Heart right ventricle (tissue), 16 donors: ENCODE results near the gene SMARCAL1. TPM values are rescaled to one million over a fixed set of nuclear protein-coding genes. Genes with fewer than 3 reads are reported as not detected.
A peak's percentile ranks its signal among the peaks of the same experiment; 100 is the strongest.

Source experiments
- ATAC-seq, 8 donors: fragments of 200-7000 bp; cut with Tn5 transposase; one replicate each; pipeline ENCODE4 v1.9.1; 2020; ENCODE audit warnings: mild to moderate bottlenecking in 8 of 8, moderate library complexity in 8 of 8, moderate number of reproducible peaks in 1 of 8
- DNase-seq, 2 donors: peaks; one replicate each; pipeline ENCODE4 v3.0.0-alpha.2; 2020
- H3K27ac ChIP-seq, 10 donors: fragments of 200-600 bp; sonication (generic) in 2 of 10; one replicate each; pipeline versions ENCODE4 v1.5.0 to v1.8.0; 2020 to 2022; ENCODE audit warnings: mild to moderate bottlenecking in 3 of 10
- H3K27me3 ChIP-seq, 7 donors: fragments of 200-600 bp; one replicate each; pipeline ENCODE4 v1.8.0; 2021 to 2022; ENCODE audit warnings: mild to moderate bottlenecking in 2 of 7
- H3K36me3 ChIP-seq, 9 donors: fragments of 200-600 bp; sonication (generic) in 1 of 9; one replicate each; pipeline versions ENCODE4 v1.5.0 to v1.8.0; 2020 to 2022; ENCODE audit warnings: mild to moderate bottlenecking in 2 of 9
- H3K4me1 ChIP-seq, 9 donors: fragments of 200-600 bp; sonication (generic) in 1 of 9; one replicate each; pipeline versions ENCODE4 v1.5.0 to v1.8.0; 2020 to 2022; ENCODE audit warnings: mild to moderate bottlenecking in 4 of 9
- H3K4me3 ChIP-seq, 10 donors: fragments of 200-600 bp; sonication (generic) in 2 of 10; one replicate each; pipeline versions ENCODE4 v1.5.0 to v1.8.0; 2020 to 2022; ENCODE audit warnings: mild to moderate bottlenecking in 7 of 10, moderate library complexity in 2 of 10
- H3K9me3 ChIP-seq, 11 donors: fragments of 200-600 bp in 10 of 11; sonication (generic) in 2 of 11; one replicate each; pipeline versions ENCODE4 v1.5.0 to v1.8.0; 2013 to 2022; ENCODE audit warnings: mild to moderate bottlenecking in 2 of 11, control low read depth in 1 of 11, moderate library complexity in 1 of 11
- CTCF ChIP-seq, 9 donors: fragments of 200-600 bp; sonication (generic) in 2 of 9; IDR thresholded peaks; one replicate each; pipeline versions ENCODE4 v1.5.0 to v1.8.0; 2021 to 2022; ENCODE audit warnings: antibody characterized with exemption in 9 of 9, mild to moderate bottlenecking in 5 of 9, moderate library complexity in 1 of 9
- WGBS, 2 donors: extraction: QIAGEN DNeasy Blood & Tissue Kit; methylation state at CpG; one replicate each; pipeline ENCODE4 v1.1.7; 2013; ENCODE audit warnings: inconsistent platforms in 1 of 2; 5-methylcytosine and 5-hydroxymethylcytosine counted together
- intact Hi-C, 10 donors: fragments of 100-400 bp; cut with DNase I; formaldehyde crosslinking; loops; one replicate each; pipeline versions ENCODE4 v1.11.1 to v1.14.2; 2022
- polyA plus RNA-seq, 2 donors: library from polyadenylated mRNA; stranded (reverse); fragments of 200-250 nt; gene quantifications; one replicate each; pipeline ENCODE4 v1.2.3, GENCODE V29; 2013
- total RNA-seq, 10 donors: library from RNA; stranded (reverse); fragmentation: NEBNext Ultra II Directional in 3 of 10; extraction: Animal tissue kit (Norgen Biotek cat#: 25700) in 3 of 10; gene quantifications; one replicate each; pipeline versions ENCODE4 v1.2.1 to v1.2.4, GENCODE V29; 2021 to 2023
- donor health status: Arrhythmogenic right ventricular cardiomyopathy.
- donor health status: ischemic (EF 13 %, LVEDD 7.1; RV severe dilation, severe dysfunction).
- donor health status: healthy with polysubstance abuse.
- donor health status: DM: no; HTN: yes; CAD: no.
- donor health status: DM: no; HTN: no; CAD: no.
- donor health status: ischemic (EF 25% LVEDD 6.9; RV normal size, moderate dysfunction).
- donor health status: ischemic (EF 25% LVEDD 5.7; RV mildly dilated, moderate dysfunction).
- donor health status: healthy.
- donor health status: DM: yes; HTN: yes; CAD: no.
- donor health status: Ischemic cardiomyopathy.
- donor health status: ischemic (EF 35%, LVEDD 5.7; RV mildly dilated, moderate dysfunction).
- donor health status: nonischemic (EF 11% LVEDD 7.7; RV severe dilation, severe dysfunction).
- donor health status: DM: yes; HTN: yes; CAD: no.
- donor health status: PGD.
- donor health status: ischemic (EF 29% LVEDD 5.4; RV normal size, mild dysfunction).
- donor health status: nonischemic (EF 23%, LVEDD 6.1; RV moderate dilation, normal function).

Gene SMARCAL1
- total and polyA plus RNA-seq, 12 donors: 3.8 to 14.8 (median 9.6) TPM

GRCh38 chr2:216366777-216367471, 45.4 kb upstream of the SMARCAL1 start:
- intact Hi-C loops: no loop called here
- ATAC-seq (no peak), DNase-seq (no peak)
- no peak for TF ChIP-seq CTCF (IDR thresholded peaks at IDR 0.05)
- Histone ChIP-seq H3K36me3 (no peaks in the 10 kb centered on the region), H3K27me3 (peaks cover 8 to 76% (median 58%) of the 10 kb centered on the region in 7 donors), H3K4me3 (no peak overlapping the region), H3K4me1 (peaks cover 0 to 9% (median 8%) of the 10 kb centered on the region in 9 donors), H3K9me3 (no peaks in the 10 kb centered on the region), H3K27ac (no peak overlapping the region)
- WGBS, 2 donors: 49 to 51% methylated on average over 5 of the region's 5 CpGs

- no peaks in the 10 kb centered on the region for H3K36me3 ChIP-seq
- H3K27me3 ChIP-seq: peaks cover 8 to 93% (median 59%) of the 10 kb centered on the region in 7 donors
- no peak overlapping the region for H3K27ac ChIP-seq
- intact Hi-C loops: no loop called here
- 72 to 74% methylated on average over 18 of the region's 18 CpGs for WGBS, 2 donors
- H3K4me1 ChIP-seq: peaks cover 0 to 20% (median 15%) of the 10 kb centered on the region in 9 donors
- DNase-seq (no peak), ATAC-seq (no peak)
- no peaks in the 10 kb centered on the region for H3K9me3 ChIP-seq
- no peak for TF ChIP-seq CTCF (IDR thresholded peaks at IDR 0.05)
- no peak overlapping the region for H3K4me3 ChIP-seq
Measured at GRCh38 chr2:216369821-216370220, 42.5 kb upstream of the SMARCAL1 start.

GRCh38 chr2:216370961-216371712, 41.1 kb upstream of the SMARCAL1 start:
- intact Hi-C loops: no loop called here
- 2 to 3% methylated on average over 29 to 52 of the region's 53 CpGs for WGBS, 2 donors
- peaks cover 0 to 20% (median 15%) of the 10 kb centered on the region in 9 donors for H3K4me1 ChIP-seq
- peaks cover 8 to 96% (median 55%) of the 10 kb centered on the region in 7 donors for H3K27me3 ChIP-seq
- TF ChIP-seq CTCF (IDR thresholded peaks at IDR 0.05): no peak
- peak overlapping the region in 7 of 10 donors; percentile 4 to 37 (median 31) for H3K4me3 ChIP-seq
- no peaks in the 10 kb centered on the region for H3K9me3 ChIP-seq
- no peaks in the 10 kb centered on the region for H3K36me3 ChIP-seq
- peak in 1 of 8 donors; percentile 14 for ATAC-seq
- DNase-seq: peak in 1 of 2 donors; percentile 12
- H3K27ac ChIP-seq: no peak overlapping the region
